Measurements from ENCODE around the gene IFI27L1. TPM values are rescaled to one million over a fixed set of nuclear protein-coding genes. Genes with fewer than 3 reads are reported as not detected.

The IFI27L1 gene
- total RNA-seq, 1 donor from 2014 or later: 5.7 TPM

DNA sequence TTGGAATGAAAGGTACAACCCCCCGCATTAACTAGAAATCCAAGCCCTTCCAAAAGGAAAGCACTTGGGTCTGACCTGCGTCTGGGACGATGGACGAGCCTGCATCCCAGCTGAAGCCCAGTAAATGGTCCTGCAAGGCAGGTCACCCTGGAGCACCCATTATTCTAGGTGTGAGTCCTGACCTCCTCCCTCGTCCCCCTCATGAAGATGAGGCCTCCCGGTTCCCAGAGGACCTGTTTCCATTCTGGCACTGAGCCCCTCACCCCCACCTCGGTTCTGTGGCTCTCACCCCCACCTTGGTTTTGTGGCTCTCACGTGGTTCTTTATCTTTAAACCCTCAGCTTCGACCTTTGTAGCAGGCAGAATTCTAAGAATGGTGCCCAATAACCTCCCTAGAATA is 36.7 kb downstream of the IFI27L1 start:
- H3K9me3 ChIP-seq (ENCODE audit: control insufficient read depth in 3 of 3, low read length in 3 of 3): peaks cover 6 to 15% (median 6%) of the 10 kb centered on the region in 3 donors
- H3K36me3 ChIP-seq (ENCODE audit: control insufficient read depth in 3 of 3, insufficient read depth in 3 of 3, low read length in 3 of 3): no peaks in the 10 kb centered on the region
- H3K4me1 ChIP-seq (ENCODE audit: control insufficient read depth in 3 of 3, insufficient read depth in 3 of 3, low read length in 3 of 3): peaks cover 13 to 15% (median 14%) of the 10 kb centered on the region in 3 donors
- H3K27ac ChIP-seq (ENCODE audit: low read depth, low read length): no peak overlapping the region
- H3K9ac ChIP-seq (ENCODE audit: low read depth in 1 of 3, low read length in 3 of 3): no peak overlapping the region
- H3K4me3 ChIP-seq (ENCODE audit: low read length in 3 of 3): no peak overlapping the region
- H3K27me3 ChIP-seq (ENCODE audit: control insufficient read depth in 3 of 3, insufficient read depth in 3 of 3, low read length in 3 of 3): peaks cover 0 to 8% (median 0%) of the 10 kb centered on the region in 3 donors

DNA sequence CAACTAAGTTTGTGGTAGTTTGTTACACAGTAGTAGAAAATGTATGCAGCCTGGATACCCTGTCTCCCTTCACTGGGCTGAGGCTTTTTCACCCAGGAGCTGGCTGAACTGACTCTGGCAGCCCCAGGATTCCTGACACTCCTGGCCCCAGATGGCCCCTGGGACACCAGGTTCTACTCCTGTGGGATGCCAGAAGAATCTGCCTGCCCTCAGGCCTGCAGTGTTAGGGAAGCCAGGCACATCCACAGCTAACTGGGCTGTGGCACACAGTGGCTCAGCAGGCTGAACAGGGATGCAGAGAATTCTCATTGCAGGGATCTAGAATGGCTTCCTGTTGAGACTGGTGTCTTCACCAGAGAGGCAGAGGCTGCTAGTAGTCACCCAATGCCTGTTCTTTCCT is 38.0 kb downstream of the IFI27L1 start:
- Histone ChIP-seq H3K27ac (ENCODE audit: low read depth, low read length) (no peak overlapping the region), H3K36me3 (ENCODE audit: control insufficient read depth in 3 of 3, insufficient read depth in 3 of 3, low read length in 3 of 3) (no peaks in the 10 kb centered on the region), H3K4me3 (ENCODE audit: low read length in 3 of 3) (no peak overlapping the region), H3K9me3 (ENCODE audit: control insufficient read depth in 3 of 3, low read length in 3 of 3) (peaks cover 6 to 15% (median 6%) of the 10 kb centered on the region in 3 donors), H3K27me3 (ENCODE audit: control insufficient read depth in 3 of 3, insufficient read depth in 3 of 3, low read length in 3 of 3) (peaks cover 0 to 8% (median 0%) of the 10 kb centered on the region in 3 donors), H3K4me1 (ENCODE audit: control insufficient read depth in 3 of 3, insufficient read depth in 3 of 3, low read length in 3 of 3) (peaks cover 9 to 10% (median 9%) of the 10 kb centered on the region in 3 donors), H3K9ac (ENCODE audit: low read depth in 1 of 3, low read length in 3 of 3) (no peak overlapping the region)

DNA sequence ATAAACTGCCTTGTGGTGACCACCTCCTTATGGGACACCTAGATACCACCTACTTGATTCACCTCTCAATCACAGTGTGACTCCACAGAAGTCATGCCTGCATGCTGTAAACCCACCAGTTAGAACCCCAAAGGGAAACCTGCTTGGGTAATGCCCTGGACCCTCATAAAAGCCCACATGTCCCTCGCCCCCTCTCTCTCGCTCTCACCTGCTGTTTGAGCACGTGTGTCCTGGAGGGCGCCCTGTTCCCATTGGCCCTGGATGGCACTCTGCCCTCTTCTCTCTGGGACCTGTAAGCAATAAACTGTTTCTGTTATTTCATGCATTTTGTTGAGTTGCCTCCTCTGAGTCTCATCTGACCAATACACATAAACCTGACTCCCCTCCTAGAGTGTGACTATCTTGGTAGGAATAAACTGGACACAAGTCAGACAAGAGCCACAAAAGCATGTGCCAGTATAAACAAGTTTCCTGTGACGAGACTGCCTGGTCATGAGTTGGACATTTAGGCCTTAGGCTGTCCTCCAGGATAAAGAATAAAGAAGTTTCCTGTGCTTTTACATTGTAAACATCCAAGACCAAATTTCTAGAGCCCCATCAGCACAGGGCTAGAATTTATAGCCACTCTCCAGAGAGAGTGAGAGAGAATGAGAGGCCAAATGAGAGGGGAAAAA is 39.7 kb downstream of the IFI27L1 start:
- Histone ChIP-seq H3K9ac (ENCODE audit: low read depth in 1 of 3, low read length in 3 of 3) (no peak overlapping the region), H3K4me3 (ENCODE audit: low read length in 3 of 3) (no peak overlapping the region), H3K27me3 (ENCODE audit: control insufficient read depth in 3 of 3, insufficient read depth in 3 of 3, low read length in 3 of 3) (peaks cover 0 to 4% (median 0%) of the 10 kb centered on the region in 3 donors), H3K4me1 (ENCODE audit: control insufficient read depth in 3 of 3, insufficient read depth in 3 of 3, low read length in 3 of 3) (no peaks in the 10 kb centered on the region), H3K27ac (ENCODE audit: low read depth, low read length) (no peak overlapping the region), H3K9me3 (ENCODE audit: control insufficient read depth in 3 of 3, low read length in 3 of 3) (peaks cover 6 to 15% (median 6%) of the 10 kb centered on the region in 3 donors), H3K36me3 (ENCODE audit: control insufficient read depth in 3 of 3, insufficient read depth in 3 of 3, low read length in 3 of 3) (no peaks in the 10 kb centered on the region)

DNA sequence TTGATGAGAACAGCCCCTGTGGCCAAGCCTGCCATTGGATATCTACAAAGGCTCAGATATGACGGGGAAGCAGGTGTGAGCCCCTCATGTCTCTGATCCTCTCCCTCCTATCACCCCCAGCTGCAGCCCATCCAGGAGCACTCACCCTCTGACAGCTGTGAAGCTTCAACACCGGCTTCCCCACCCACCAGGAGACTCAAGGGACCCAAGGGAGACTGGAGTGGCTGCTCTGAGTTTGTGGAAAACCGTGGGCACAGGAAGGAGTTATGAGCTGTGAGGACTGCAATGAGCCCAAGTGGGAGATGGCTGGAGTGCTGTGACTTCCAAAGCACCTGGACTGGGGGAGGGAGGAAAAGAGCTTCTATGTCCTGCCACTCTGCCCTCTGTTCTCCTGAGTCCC is 40.4 kb downstream of the IFI27L1 start:
- Histone ChIP-seq H3K27ac (ENCODE audit: low read depth, low read length) (no peak overlapping the region), H3K4me1 (ENCODE audit: control insufficient read depth in 3 of 3, insufficient read depth in 3 of 3, low read length in 3 of 3) (no peaks in the 10 kb centered on the region), H3K9ac (ENCODE audit: low read depth in 1 of 3, low read length in 3 of 3) (no peak overlapping the region), H3K4me3 (ENCODE audit: low read length in 3 of 3) (no peak overlapping the region), H3K9me3 (ENCODE audit: control insufficient read depth in 3 of 3, low read length in 3 of 3) (peaks cover 6 to 15% (median 6%) of the 10 kb centered on the region in 3 donors), H3K36me3 (ENCODE audit: control insufficient read depth in 3 of 3, insufficient read depth in 3 of 3, low read length in 3 of 3) (no peaks in the 10 kb centered on the region), H3K27me3 (ENCODE audit: control insufficient read depth in 3 of 3, insufficient read depth in 3 of 3, low read length in 3 of 3) (no peaks in the 10 kb centered on the region)

DNA sequence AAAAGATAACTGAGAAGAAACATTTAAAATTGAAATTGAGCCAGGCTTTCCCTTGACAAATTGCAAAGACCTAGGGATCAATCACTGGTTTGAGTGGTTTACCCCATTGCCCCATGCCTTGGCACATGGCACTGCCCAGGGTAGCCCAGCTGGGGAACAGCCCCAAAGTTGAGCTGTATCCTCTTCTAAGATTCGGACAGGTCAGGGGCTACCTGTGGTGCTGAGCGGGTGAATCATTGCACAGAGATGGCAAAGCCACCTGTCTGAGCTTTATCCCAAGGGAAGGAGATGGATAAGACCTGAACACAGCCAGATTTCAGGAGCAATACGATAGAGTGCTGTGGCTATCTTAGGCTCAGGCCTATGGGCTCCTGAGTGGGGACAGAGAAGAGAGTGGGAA is 41.3 kb downstream of the IFI27L1 start:
- Histone ChIP-seq H3K27me3 (ENCODE audit: control insufficient read depth in 3 of 3, insufficient read depth in 3 of 3, low read length in 3 of 3) (no peaks in the 10 kb centered on the region), H3K27ac (ENCODE audit: low read depth, low read length) (no peak overlapping the region), H3K4me3 (ENCODE audit: low read length in 3 of 3) (no peak overlapping the region), H3K9ac (ENCODE audit: low read depth in 1 of 3, low read length in 3 of 3) (no peak overlapping the region), H3K9me3 (ENCODE audit: control insufficient read depth in 3 of 3, low read length in 3 of 3) (peaks cover 6 to 15% (median 6%) of the 10 kb centered on the region in 3 donors), H3K4me1 (ENCODE audit: control insufficient read depth in 3 of 3, insufficient read depth in 3 of 3, low read length in 3 of 3) (no peaks in the 10 kb centered on the region), H3K36me3 (ENCODE audit: control insufficient read depth in 3 of 3, insufficient read depth in 3 of 3, low read length in 3 of 3) (no peaks in the 10 kb centered on the region)

DNA sequence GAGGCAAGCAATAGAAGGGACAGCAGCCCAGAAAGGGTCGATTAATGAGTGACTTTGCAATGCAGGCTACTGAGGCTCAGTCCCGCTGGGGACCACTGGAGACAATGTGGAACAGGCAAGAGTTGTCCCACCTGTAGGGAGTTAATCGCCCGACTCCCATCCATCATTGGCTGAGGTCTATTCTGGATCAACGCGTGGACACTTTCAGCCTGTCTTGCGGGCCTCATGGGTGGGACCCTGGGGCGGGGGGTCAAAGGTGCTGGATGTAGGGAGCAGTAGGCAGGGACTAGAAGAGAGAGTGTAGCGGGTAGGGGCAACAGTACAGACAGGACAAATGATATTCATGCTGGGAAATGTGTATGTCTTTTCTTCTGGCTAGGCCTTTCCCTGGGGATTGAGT is 42.2 kb downstream of the IFI27L1 start:
- peaks cover 6 to 15% (median 6%) of the 10 kb centered on the region in 3 donors for H3K9me3 ChIP-seq (ENCODE audit: control insufficient read depth in 3 of 3, low read length in 3 of 3)
- H3K4me3 ChIP-seq (ENCODE audit: low read length in 3 of 3): no peak overlapping the region
- peaks cover 0 to 1% (median 0%) of the 10 kb centered on the region in 3 donors for H3K4me1 ChIP-seq (ENCODE audit: control insufficient read depth in 3 of 3, insufficient read depth in 3 of 3, low read length in 3 of 3)
- no peak overlapping the region for H3K9ac ChIP-seq (ENCODE audit: low read depth in 1 of 3, low read length in 3 of 3)
- peaks cover 0 to 2% (median 0%) of the 10 kb centered on the region in 3 donors for H3K27me3 ChIP-seq (ENCODE audit: control insufficient read depth in 3 of 3, insufficient read depth in 3 of 3, low read length in 3 of 3)
- H3K27ac ChIP-seq (ENCODE audit: low read depth, low read length): no peak overlapping the region
- no peaks in the 10 kb centered on the region for H3K36me3 ChIP-seq (ENCODE audit: control insufficient read depth in 3 of 3, insufficient read depth in 3 of 3, low read length in 3 of 3)

DNA sequence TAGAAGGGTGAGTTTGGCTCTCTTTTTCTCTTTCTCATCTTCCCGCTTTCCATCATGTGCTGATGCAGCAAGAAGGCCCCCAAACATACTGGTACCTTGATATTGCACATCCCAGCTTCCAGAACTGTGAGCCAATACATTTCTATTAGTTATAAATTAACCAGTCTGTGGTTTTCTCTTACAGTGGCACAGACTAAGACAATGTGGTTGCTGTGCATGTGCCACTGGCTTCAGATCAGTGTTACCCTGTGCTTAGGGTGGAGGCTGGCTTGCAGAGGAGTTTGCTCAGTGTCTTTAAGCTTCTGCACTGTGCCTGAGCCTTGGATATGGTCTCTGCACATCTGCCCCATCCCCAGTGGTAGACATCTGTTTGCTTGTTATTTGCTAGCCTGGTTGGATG is 42.8 kb downstream of the IFI27L1 start:
- no peak overlapping the region for H3K27ac ChIP-seq (ENCODE audit: low read depth, low read length)
- H3K27me3 ChIP-seq (ENCODE audit: control insufficient read depth in 3 of 3, insufficient read depth in 3 of 3, low read length in 3 of 3): peaks cover 0 to 5% (median 0%) of the 10 kb centered on the region in 3 donors
- H3K4me1 ChIP-seq (ENCODE audit: control insufficient read depth in 3 of 3, insufficient read depth in 3 of 3, low read length in 3 of 3): peaks cover 0 to 5% (median 2%) of the 10 kb centered on the region in 3 donors
- H3K36me3 ChIP-seq (ENCODE audit: control insufficient read depth in 3 of 3, insufficient read depth in 3 of 3, low read length in 3 of 3): no peaks in the 10 kb centered on the region
- H3K4me3 ChIP-seq (ENCODE audit: low read length in 3 of 3): no peak overlapping the region
- H3K9ac ChIP-seq (ENCODE audit: low read depth in 1 of 3, low read length in 3 of 3): no peak overlapping the region
- H3K9me3 ChIP-seq (ENCODE audit: control insufficient read depth in 3 of 3, low read length in 3 of 3): peaks cover 6 to 15% (median 6%) of the 10 kb centered on the region in 3 donors

DNA sequence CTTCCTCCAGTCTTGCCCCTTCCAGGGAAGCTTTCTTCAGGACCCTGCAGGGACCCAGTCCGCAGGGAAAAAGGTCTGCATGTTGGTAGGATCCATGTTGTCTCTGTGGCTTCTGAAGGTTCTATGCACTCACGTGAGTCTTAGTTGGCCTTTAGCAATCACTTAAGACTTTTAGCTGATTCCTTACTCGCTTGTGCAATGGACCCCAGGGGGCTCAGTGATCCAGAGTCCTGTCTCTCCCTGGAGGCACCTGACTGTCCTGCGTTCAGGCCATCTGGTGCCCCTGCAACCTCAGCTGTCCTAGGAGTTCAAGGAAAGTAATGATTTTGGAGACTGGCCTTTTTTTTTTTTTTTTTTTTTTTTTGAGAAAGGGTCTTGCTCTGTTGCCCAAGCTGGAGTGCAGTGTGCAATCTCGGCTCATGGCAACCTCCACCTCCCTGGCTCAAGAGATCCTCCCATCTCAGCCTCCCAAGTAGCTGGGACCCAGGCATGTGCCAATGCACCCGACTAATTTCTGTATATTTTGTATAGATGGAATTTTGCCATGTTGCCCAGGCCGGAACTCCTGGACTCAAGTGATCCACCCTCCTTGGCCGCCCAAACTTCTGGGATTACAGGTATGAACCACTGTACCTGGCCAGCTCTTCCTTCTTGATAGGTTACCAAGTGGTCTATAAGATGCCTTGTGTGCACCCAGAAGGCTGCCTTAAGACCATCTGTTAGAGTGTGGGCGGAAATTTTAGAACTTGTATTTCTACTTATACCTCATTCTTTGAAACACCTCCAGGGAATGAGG is 43.7 kb downstream of the IFI27L1 start:
- peaks cover 0 to 5% (median 0%) of the 10 kb centered on the region in 3 donors for H3K27me3 ChIP-seq (ENCODE audit: control insufficient read depth in 3 of 3, insufficient read depth in 3 of 3, low read length in 3 of 3)
- H3K27ac ChIP-seq (ENCODE audit: low read depth, low read length): no peak overlapping the region
- peaks cover 0 to 8% (median 0%) of the 10 kb centered on the region in 3 donors for H3K9me3 ChIP-seq (ENCODE audit: control insufficient read depth in 3 of 3, low read length in 3 of 3)
- H3K4me3 ChIP-seq (ENCODE audit: low read length in 3 of 3): no peak overlapping the region
- H3K36me3 ChIP-seq (ENCODE audit: control insufficient read depth in 3 of 3, insufficient read depth in 3 of 3, low read length in 3 of 3): no peaks in the 10 kb centered on the region
- H3K4me1 ChIP-seq (ENCODE audit: control insufficient read depth in 3 of 3, insufficient read depth in 3 of 3, low read length in 3 of 3): peaks cover 0 to 8% (median 6%) of the 10 kb centered on the region in 3 donors
- no peak overlapping the region for H3K9ac ChIP-seq (ENCODE audit: low read depth in 1 of 3, low read length in 3 of 3)

DNA sequence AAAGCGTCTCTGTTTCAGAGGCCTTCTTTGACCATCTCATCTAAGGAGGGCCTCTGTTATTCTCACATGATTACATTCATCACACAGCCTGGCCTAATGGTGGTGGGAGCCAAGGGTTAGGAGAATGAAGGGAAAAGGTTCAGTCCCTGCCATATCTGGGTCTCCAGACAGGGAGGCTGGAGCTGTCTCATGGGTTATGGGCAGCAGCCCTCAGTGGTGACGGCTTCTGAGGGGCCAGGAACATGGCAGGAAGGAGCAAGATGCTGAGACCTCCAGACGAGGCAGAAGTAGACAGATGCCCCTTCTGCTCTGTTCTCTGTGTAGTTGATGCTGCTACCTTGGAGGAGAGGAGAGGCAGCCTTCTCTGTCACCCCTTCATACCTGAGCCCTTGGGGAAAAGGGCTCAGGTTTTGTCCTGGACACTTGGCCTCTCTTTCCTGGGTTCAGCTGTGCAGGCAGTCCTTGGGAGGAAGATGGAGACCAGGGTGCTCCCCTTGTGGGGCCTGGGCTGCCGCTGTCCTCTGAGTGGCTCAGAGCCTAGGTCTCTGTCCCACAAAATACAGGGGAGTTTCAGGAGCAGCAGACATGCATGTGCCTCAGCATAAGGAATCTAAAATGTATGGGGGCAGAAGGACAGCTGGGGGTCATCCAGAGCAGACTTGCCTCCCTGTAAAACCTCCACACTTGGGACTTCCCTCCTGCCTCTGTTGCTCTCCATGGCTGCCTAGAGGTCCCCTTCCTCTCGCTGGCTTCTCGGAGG is 44.7 kb downstream of the IFI27L1 start:
- peaks cover 0 to 14% (median 8%) of the 10 kb centered on the region in 3 donors for H3K4me1 ChIP-seq (ENCODE audit: control insufficient read depth in 3 of 3, insufficient read depth in 3 of 3, low read length in 3 of 3)
- peaks cover 0 to 8% (median 0%) of the 10 kb centered on the region in 3 donors for H3K27me3 ChIP-seq (ENCODE audit: control insufficient read depth in 3 of 3, insufficient read depth in 3 of 3, low read length in 3 of 3)
- H3K36me3 ChIP-seq (ENCODE audit: control insufficient read depth in 3 of 3, insufficient read depth in 3 of 3, low read length in 3 of 3): no peaks in the 10 kb centered on the region
- H3K9me3 ChIP-seq (ENCODE audit: control insufficient read depth in 3 of 3, low read length in 3 of 3): peaks cover 0 to 2% (median 0%) of the 10 kb centered on the region in 3 donors
- H3K27ac ChIP-seq (ENCODE audit: low read depth, low read length): no peak overlapping the region
- no peak overlapping the region for H3K4me3 ChIP-seq (ENCODE audit: low read length in 3 of 3)
- no peak overlapping the region for H3K9ac ChIP-seq (ENCODE audit: low read depth in 1 of 3, low read length in 3 of 3)

Measured in skeletal muscle tissue (tissue), 4 donors.